Midbrain (tissue), 1 donor: ENCODE results near the gene ZC3H13.
A peak's percentile ranks its signal among the peaks of the same experiment; 100 is the strongest.

Experiments used
- DNase-seq: peaks from one replicate; lab custom pipeline; 2025; lab: John Stamatoyannopoulos, UW

Gene ZC3H13

GRCh38 chr13:46052319-46053161 lies at the start of gene ZC3H13:
Gene ZC3H13, minus strand, starts transcription at chr13:46052746. Its CDS starts 7,239 bp downstream, at chr13:46045507.
- peak; percentile 96 for DNase-seq

- DNase-seq: no peak
These were observed 49.7 kb upstream of the ZC3H13 start for GRCh38 chr13:46102255-46102605.

- peak; percentile 42 for DNase-seq
These were observed 49.1 kb upstream of the ZC3H13 start for GRCh38 chr13:46101484-46102254.

- DNase-seq: no peak
These were observed 48.5 kb upstream of the ZC3H13 start for GRCh38 chr13:46101002-46101401.

GRCh38 chr13:46100191-46100815 lies 47.8 kb upstream of the ZC3H13 start:
- no peak for DNase-seq

GRCh38 chr13:46097663-46098062 lies 45.1 kb upstream of the ZC3H13 start:
- no peak for DNase-seq

GRCh38 chr13:46097015-46097414 lies 44.5 kb upstream of the ZC3H13 start:
- DNase-seq: peak; percentile 55

- no peak for DNase-seq
These were observed 41.9 kb upstream of the ZC3H13 start for GRCh38 chr13:46094478-46094877.

- DNase-seq: no peak
These were observed 36.4 kb upstream of the ZC3H13 start for GRCh38 chr13:46088821-46089562.

GRCh38 chr13:46087481-46087880 lies 34.9 kb upstream of the ZC3H13 start:
- no peak for DNase-seq

GRCh38 chr13:46086985-46087384 lies 34.4 kb upstream of the ZC3H13 start:
- no peak for DNase-seq

GRCh38 chr13:46086421-46086922 lies 33.9 kb upstream of the ZC3H13 start:
- DNase-seq: no peak

- DNase-seq: no peak
These were observed 33.2 kb upstream of the ZC3H13 start for GRCh38 chr13:46085737-46086136.

GRCh38 chr13:46082324-46082723 lies 29.8 kb upstream of the ZC3H13 start:
- DNase-seq: no peak

- no peak for DNase-seq
These were observed 27.2 kb upstream of the ZC3H13 start for GRCh38 chr13:46079770-46080169.

- no peak for DNase-seq
These were observed 24.7 kb upstream of the ZC3H13 start for GRCh38 chr13:46077265-46077664.

- no peak for DNase-seq
These were observed 24.3 kb upstream of the ZC3H13 start for GRCh38 chr13:46076827-46077226.

GRCh38 chr13:46075811-46076210 lies 23.3 kb upstream of the ZC3H13 start:
- DNase-seq: no peak

- DNase-seq: no peak
These were observed 19.2 kb upstream of the ZC3H13 start for GRCh38 chr13:46071590-46072249.

- DNase-seq: no peak
These were observed 10.7 kb upstream of the ZC3H13 start for GRCh38 chr13:46063292-46063691.

GRCh38 chr13:46062185-46062584 lies 9.6 kb upstream of the ZC3H13 start:
- no peak for DNase-seq
